Mucosa of gallbladder (tissue), 1 donor: ENCODE results near the gene CRACR2A. TPM values are rescaled to one million over a fixed set of nuclear protein-coding genes. Genes with fewer than 3 reads are reported as not detected.

Experiments used
- DNase-seq: peaks from one replicate; pipeline ENCODE4 v3.0.0-alpha.2; 2020; ENCODE audit warnings: low spot score
- total RNA-seq: library from RNA; stranded (reverse); gene quantifications from one replicate; pipeline ENCODE4 v1.2.1, GENCODE V29; 2021
- donor health status: DM: no; HTN: no; CAD: no.

Gene CRACR2A
- total RNA-seq, 1 donor from 2014 or later = 5.3 TPM

GRCh38 chr12:3598896-3599860, 153.7 kb downstream of the CRACR2A start:
- no peak for DNase-seq

- DNase-seq = no peak
These were observed 155.2 kb downstream of the CRACR2A start for GRCh38 chr12:3597526-3598210.

- DNase-seq = no peak
These were observed 156.1 kb downstream of the CRACR2A start for GRCh38 chr12:3596703-3597415.

- no peak for DNase-seq
These were observed 157.2 kb downstream of the CRACR2A start for GRCh38 chr12:3595721-3596120.

- DNase-seq = no peak
These were observed 157.9 kb downstream of the CRACR2A start for GRCh38 chr12:3594966-3595365.

GRCh38 chr12:3593906-3594483, 158.9 kb downstream of the CRACR2A start:
- no peak for DNase-seq

GRCh38 chr12:3592856-3593625, 159.9 kb downstream of the CRACR2A start:
- DNase-seq = no peak

GRCh38 chr12:3589745-3590144, 163.2 kb downstream of the CRACR2A start:
- DNase-seq = no peak

GRCh38 chr12:3587402-3588013, 165.4 kb downstream of the CRACR2A start:
- DNase-seq = no peak

- no peak for DNase-seq
These were observed 169.1 kb downstream of the CRACR2A start for GRCh38 chr12:3583656-3584334.

GRCh38 chr12:3580094-3580749, 172.7 kb downstream of the CRACR2A start:
- no peak for DNase-seq

GRCh38 chr12:3579446-3580093, 173.3 kb downstream of the CRACR2A start:
- no peak for DNase-seq

- no peak for DNase-seq
These were observed 174.4 kb downstream of the CRACR2A start for GRCh38 chr12:3578557-3578956.

GRCh38 chr12:3576891-3577290, 176.0 kb downstream of the CRACR2A start:
- DNase-seq = no peak

- DNase-seq = no peak
These were observed 177.9 kb downstream of the CRACR2A start for GRCh38 chr12:3574986-3575385.

GRCh38 chr12:3572560-3572959, 180.3 kb downstream of the CRACR2A start:
- no peak for DNase-seq

- no peak for DNase-seq
These were observed 181.2 kb downstream of the CRACR2A start for GRCh38 chr12:3571724-3572123.

- no peak for DNase-seq
These were observed 181.6 kb downstream of the CRACR2A start for GRCh38 chr12:3571323-3571722.

- no peak for DNase-seq
These were observed 184.2 kb downstream of the CRACR2A start for GRCh38 chr12:3568695-3569094.
